GM19035 (cell line): Measurements from ENCODE around the gene ALDH1L2.

Experiments used
- ATAC-seq: cut with Tn5 transposase; IDR thresholded peaks from one replicate; pipeline ENCODE4 v1.9.1; 2021; ENCODE audit not compliant: unreplicated experiment

Gene ALDH1L2

DNA sequence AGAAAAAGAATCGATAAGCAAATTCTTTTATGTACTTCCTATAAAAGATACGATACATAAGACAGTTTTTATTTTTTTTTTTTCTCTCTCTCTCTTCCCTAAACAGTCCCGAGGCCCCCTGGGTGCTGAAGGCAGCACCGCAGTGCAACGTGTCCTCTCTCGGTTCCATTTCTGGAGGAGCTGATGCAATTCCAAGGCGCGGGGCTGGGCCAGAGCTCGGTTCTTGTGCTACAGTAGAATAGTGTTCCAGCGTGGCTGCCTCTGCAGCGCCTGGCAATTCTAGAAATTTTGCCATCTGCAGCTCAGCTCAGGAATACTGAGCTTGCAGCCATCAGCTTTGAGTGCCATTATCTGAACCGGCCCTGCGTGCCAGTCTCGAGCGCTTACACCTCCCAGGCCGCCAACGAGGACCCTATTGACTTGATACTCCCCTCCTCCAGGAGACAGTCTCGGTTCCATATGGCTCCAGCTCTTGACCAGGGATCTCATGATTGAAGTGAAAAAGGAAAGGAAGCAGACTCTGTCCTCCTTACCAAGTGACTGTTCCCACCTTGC lies 630 bp downstream of the ALDH1L2 start:
- ATAC-seq: peak; percentile 21

DNA sequence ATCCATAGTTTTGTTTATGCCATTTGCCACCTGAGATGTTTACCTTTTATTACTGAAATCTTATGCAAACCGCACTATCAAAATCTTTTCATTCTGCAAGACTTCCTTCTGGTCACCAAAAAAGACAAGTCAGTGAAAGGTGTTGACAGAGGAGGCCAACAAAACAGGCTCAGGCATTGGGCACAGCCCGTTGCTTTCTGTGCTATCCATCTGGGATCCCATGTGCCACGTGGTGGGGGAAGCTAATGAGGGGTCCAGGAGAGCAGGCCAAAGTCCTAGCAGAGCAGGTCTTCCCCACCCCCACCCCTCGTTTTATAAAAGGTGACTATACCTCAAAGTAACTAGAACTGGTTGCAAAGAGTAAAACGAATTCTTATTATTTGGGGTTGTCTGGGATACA lies 1.2 kb downstream of the ALDH1L2 start:
- no peak for ATAC-seq

DNA sequence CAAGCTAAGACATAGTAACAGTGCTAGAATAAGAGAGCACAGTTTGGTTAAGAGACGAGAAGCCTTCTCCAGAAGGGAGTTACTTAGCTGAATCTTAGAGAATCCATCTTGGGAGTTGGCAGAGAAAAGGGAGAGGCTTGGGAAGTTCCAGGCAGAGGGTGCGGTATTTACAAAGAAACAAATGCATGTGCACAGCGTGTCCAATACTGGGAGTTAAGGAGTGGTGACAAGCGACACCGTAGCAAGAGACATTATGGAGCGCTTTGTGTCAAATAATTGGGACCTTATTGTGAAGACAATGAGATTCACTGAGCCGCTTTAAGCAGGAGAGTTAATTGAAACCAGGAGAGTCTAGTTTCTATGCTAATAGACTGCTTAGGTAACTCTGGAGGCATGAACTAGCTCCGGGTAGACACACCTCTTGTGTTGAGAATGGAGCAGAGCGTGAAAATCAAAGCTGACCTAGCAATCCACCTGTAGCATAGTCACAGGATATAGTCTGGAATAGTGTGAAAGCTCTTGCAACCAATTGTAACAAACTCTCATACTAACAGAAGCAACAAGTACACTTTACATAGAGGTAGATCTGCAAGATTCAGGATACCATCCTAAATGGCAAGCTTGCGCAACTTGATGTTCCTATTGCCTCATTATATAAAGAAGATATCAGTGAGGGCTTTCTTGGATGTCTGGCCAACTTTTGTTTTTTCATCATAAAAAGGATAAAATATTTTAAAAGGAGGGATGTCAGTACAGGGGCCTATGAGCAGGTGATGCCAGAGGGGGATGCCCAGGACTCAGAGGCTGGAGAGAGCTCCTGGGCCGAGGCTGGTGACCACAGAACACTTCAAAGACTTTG lies 5.3 kb downstream of the ALDH1L2 start:
- ATAC-seq: no peak

DNA sequence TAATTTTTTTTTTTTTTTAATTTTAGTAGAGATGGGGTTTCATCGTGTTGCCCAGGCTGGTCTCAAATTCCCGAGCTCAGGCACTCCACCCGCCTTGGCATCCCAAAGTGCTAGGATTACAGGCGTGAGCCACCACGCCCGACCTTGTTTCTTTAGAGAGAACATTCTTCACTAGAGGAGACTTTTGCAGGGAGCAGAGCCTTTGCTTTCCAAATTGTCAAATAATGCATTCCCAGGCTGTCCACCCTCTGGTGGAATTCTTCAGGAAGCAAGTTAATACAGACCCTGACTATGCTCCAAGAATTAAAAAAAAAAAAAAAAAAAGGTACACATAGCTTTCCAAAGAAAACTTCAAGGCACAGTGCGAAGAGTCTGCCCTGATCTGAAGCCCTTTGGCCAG lies 6.8 kb downstream of the ALDH1L2 start:
- ATAC-seq: no peak

DNA sequence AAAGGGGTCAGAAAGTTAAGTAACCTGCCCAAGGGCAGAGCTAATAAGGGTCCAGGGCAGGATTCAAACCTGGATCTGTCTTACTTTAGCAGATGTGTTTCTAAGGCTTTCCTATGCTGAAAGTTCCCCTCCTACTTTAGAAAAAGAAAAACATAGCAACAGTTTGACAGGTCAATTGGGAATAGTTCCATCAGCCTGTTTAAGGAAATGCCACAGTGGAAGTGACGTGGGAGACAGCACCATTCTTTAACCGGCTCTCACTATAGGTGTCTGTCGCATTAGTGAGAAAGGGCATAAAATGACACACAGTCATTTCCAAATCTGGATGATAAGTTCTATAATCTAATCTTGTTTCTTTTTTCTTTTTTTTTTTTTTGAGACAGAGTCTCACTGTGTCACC lies 7.3 kb downstream of the ALDH1L2 start:
- no peak for ATAC-seq

DNA sequence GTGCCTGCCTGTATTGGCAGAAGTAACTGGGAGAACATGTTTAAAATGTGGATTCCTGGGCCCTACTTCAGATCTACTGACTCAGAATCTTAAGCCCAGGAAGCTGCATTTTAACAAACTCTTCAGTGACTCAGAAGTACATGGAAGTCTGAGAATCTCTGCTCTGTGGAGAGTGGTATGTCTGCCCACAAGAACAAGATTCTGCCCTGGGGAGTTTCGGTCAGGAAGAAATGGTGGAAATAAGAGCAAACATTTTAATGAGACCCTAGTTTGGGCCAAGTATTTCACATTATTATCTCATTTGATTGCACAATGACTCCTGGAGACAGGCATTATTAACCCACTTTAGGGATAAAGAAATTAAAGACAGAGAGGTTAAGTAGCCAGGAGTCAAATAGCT lies 8.2 kb downstream of the ALDH1L2 start:
- ATAC-seq: no peak

DNA sequence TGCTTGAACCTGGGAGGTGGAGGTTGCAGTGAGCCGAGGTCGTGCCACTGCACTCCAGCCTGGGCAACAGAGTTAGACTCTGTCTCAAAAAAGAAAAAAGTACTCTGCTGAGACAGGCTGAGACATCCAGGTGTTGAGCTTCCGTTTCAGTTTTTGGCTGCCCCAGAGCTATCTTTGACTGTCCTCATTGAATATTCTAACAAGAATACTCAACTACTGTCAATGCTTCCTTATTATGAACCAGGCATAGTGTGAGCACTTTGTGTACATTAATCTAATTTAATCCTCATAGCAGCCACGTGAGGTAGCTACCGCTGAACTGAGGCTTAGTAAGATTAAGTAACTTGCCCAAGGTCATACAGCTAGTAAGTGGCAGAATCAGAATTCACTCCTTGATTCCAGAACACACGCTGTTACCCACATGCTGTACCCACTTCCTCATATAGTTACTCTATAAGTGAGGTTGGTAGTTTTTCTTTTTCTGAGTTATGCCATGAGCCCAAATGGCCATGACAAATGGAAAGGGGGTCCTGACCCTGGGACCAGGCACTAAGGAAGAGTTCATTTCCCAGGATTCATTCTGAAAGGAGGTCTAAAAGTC lies 11.3 kb downstream of the ALDH1L2 start:
- no peak for ATAC-seq

DNA sequence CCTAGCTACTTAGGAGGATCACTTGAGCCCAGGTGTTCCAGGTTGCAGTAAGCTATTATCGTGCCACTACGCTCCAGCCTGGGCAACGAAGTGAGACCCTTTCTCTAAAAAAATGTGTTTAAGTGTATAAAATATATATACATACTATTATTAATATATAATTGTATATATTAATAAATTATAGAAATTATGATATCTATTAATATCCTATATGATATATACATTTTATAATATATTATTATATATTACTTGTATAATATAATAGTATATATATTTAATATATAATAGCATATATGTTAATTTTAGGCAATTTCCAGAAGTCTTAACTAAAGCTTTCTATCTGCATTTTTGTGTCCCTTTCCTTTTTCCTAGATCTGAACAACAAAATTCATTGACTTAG lies 12.3 kb downstream of the ALDH1L2 start:
- no peak for ATAC-seq

DNA sequence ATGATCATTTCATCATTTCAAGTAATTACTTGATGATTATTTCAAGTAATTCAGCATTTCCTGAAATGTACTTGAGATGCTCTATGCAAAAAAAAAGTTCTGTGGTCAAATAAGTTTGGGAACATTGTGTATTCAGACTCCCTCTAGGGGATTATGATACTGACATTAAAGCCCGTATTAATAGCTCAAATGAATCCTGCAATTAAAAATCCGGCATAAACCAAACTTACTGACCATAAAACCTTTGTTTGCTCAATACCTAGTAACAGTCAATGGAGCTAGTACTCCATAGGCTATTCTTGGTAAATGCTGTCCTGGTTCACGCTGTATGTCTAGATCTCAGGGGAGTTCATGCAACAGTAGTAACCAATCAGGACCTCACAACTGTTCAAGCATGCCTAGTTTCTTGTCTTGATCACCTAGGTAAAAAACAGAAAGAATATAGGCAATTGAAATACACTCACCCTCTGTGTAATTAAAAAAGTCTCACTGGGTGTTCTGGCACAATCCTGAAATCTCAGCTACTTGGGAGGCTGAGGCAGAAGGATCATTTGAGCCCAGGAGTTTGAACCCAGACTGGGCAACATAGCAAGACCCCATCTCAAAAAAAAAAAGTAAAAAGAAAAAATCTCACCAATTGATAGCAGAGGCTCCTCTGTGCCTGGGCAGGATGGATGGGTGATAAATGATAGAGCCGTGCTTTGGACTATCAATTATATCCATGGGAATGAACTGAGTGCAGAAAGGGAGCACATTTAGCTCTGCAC lies 14.1 kb downstream of the ALDH1L2 start:
- no peak for ATAC-seq

DNA sequence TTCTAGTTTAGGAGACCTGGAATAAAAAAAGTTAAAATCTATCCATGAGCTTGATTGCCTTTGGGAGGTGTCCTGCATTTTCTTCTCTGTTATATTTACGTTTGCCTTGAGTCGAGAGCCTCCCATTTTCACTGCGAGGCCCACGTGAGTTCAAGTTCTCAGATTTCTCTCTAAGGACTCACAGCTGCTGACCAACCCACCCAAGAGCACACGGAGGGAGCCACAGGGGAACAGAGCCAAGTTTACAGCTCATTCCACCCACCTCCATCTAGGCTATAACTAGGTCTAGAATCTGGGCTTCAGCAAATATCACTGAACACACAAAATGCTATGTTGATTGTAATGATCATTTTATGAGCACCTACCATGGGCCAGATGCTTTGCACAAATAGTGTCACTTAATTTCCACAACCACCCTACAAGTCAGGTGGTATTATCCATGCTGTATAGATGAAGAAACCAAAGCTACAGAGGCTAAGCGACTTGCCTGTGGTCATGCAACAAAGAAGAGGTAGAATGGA lies 16.7 kb downstream of the ALDH1L2 start:
- no peak for ATAC-seq

DNA sequence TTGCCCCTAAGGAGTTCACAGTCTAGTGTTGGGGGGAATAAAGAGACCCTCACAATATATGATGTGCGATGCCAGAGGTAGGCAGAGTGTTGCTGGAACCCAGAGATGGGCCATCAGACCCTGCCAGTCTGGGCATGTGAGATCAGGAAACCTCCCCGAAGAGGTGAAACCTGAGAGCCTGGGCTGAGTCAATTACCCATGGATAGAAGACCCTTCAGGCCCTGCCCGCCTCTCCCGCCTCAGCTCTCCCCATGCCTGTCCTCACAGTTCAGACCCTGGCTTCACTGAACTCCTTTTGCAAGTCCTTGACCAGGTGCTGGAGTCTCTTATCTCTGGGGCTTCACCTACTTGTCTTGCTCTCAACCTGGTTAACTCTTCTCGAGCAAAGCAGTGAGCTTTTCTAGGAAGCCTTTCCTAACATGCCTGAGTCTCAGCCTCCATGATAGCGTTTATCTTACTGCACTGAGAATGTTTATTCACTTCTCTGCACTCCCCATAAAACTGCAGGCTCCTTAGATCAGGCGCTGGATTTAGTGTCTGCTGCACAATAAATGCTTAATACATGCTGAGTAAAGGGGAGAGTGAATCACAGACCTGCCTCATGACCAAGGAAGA lies 19.6 kb downstream of the ALDH1L2 start:
- ATAC-seq: no peak

DNA sequence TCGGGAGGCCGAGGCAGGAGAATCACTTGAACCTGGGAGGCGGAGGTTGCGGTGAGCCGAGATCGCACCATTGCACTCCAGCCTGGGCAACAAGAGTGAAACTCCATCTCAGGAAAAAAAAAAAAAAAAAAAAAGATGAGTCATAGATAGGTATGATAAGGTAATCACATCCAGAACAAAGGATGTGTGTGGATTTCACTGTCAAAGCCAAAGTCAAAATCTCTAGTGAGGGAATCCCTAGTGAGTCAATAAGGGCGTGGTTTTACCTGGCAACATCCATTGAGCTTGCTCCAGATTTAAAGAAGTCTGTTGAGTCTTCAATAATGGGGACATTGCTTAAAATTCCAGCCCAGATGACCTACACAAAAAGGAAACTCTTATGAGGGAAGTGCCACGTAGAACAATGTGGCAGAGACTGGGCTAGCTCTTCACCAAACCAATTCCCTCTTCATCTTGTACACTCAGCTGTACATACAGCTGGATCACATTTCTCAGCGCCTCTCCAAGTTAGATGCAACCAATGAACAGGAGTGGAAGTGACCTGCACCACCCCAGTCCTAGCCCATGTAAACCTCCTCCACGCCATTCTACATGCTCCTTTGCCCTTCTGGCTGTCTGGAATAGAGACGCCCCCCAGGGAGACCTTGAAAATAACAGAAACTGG lies 23.4 kb downstream of the ALDH1L2 start:
- no peak for ATAC-seq

DNA sequence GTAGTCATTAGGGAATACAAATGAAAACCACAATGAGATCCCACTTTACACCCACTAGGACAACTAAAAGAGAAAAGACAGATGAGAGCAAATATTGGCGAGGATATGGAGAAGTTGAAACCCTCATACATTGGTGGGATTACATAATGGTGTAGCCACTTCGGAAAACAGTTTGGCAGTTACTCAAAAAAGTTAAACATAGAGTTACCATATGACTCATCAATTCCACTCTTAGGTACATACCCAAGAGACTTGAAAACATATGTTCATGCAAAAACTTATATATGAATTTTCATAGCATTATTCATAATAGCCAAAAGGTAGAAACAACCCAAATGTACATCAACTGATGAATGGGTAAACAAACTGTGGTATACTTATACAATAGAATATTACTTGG lies 27.1 kb downstream of the ALDH1L2 start:
- no peak for ATAC-seq

DNA sequence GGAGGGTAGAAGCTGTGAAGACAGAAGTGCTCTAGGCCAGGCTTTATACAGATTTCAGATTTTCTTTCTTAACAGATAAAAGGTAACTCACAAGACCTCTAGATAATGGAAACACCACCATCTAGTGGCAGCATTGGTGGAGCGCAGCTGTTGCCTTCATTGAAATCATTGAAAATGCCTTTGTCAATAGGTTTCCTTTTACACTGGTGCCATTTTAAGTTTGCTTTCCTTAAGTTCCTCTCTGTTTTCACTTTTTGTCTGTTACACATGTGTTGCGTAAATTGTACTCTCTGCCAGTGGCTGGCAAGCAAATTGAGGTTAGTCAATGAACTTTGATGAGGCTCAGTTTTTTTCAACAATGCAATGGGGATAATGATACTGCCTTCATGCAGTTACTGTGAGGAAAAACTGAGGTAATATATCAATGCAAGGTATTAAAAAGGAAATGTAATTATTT lies 31.1 kb downstream of the ALDH1L2 start:
- peak; percentile 64 for ATAC-seq

DNA sequence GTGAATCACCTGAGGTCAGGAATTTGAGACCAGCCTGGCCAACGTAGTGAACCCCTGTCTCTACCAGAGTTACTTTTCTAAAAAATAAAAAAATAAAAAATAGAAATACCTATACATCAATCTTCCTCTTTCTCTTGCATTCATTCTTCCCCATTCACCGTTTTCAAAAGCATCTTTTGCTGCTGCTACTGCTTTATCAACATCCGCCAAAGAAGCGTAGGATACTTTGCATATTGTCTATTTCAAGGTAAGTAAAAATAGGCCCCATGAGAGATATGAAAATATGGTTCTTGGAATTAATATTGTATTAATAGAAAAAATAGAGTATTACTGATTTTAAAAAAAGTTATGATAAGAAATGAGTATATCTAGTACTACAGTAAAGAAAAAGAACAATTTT lies 32.3 kb downstream of the ALDH1L2 start:
- ATAC-seq: no peak

DNA sequence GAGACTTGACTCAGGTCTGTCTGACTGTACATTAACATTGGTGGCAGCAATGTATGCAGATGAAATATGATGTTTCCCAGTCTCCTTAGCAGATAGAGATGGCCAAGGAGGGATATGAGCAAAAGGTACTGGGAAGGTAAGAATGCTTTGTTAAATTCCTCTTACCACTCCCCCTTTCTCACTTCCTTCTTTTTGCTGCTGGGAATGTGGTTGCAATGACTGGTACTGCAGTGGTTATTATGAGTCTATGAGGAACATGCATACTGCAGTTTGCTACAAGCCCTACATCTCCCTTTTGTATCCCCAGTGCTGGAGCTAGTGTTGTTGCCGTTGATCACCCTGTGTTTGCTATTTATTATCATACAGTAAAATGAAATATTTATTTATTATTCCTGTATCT lies 35.9 kb downstream of the ALDH1L2 start:
- ATAC-seq: no peak

DNA sequence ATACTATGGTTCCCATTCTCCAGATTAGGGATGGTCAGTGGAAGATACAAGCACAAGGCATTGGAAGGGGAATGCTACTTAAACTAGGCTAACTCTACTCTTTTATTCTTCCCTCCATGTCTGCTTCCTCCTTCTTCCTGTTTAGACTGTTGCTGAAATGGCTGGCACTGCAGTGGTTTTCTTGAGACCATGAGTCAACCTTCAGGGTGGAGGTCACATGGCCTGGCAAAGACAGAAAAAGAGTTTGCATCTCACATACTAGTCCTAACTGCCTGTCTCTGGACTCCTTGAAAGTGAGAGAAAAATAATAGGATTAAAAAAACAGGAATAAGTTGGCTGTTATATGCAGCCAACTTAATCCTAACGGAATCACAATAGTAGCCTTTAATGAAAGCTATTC lies 37.0 kb downstream of the ALDH1L2 start:
- ATAC-seq: no peak

DNA sequence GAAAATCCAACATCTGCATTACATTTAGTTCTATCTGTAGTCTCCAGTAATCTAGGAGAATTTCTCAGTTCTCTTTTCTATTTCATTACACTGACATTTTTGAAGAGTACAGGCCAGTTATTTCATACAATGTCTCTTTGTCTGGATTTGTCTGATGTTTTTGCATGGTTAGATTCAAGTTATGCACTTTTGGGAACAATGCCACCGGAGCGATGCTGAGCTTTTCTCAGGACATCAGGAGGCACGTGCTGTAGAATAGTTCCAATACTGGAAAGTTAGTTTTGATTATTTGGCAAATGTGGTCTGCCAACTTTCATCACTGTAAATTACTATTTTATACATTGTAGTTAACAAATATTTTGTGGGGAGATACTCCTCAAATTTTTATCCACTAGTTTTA lies 43.1 kb downstream of the ALDH1L2 start:
- no peak for ATAC-seq

DNA sequence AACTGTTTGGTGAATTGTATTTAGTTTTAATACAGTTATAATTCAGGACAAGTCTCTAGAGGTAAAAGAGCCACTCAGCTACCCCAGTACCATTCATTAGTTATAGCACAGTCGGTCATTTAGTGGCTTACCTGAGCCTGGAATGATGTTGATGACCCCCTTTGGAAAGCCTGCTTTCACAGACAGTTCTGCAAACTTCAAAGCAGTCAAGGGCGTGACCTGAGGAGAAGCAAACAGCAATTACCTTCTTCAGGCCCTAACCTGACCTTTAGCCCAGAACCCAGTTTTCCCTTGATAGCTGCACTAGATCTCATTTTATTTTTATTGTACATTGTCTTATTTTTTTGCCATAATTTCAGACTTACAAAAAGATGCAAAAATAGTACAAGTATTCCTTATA lies 43.8 kb downstream of the ALDH1L2 start:
- ATAC-seq: no peak

DNA sequence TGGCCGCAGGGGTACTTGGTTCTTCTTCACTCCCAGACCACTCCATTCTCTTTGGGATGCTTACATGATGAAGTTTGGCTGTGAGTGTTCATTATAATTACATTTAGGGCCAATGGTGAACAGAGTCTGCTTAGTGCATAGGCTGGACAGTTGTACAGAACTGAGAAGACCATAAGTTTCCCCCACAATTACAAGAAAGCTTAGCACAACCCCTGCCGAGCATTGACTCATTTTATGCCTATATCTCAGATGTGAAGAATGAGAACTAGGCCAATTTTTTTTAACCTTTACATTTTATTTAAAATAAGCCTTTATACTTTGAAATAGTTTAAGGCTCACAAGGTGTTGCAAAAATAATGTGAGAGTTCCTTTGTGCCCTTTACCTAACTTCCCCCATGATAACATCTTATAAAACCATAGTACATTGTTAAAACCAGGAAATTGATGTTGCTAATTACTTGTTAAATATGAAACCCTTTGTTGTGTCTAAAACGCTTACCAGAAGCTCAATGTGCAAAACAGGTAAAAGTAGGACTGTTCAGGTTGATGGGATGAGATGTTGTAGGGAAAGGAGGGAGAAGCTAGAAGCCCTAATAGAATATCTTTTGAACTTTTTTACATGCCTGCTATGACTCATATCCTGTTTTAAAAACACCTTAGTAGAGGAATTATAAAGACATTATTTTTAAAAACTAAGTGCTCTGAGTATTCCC lies 47.2 kb downstream of the ALDH1L2 start:
- no peak for ATAC-seq
